HepG2 (cell line): Measurements from ENCODE around the gene SAMD8. TPM values are rescaled to one million over a fixed set of nuclear protein-coding genes. Genes with fewer than 3 reads are reported as not detected.

ENCODE experiments used
- BCL3 ChIP-seq: sonication (generic); formaldehyde crosslinking; IDR thresholded peaks from 2 replicates; pipeline ENCODE4 v1.5.1; 2020; ENCODE audit warnings: mild to moderate bottlenecking, missing genetic modification reagents, moderate library complexity
- CC2D1A ChIP-seq: sonication (generic); formaldehyde crosslinking; IDR thresholded peaks from 2 replicates; pipeline ENCODE4 v1.8.1; 2023; ENCODE audit warnings: mild to moderate bottlenecking, missing genetic modification reagents
- GATAD1 ChIP-seq: IDR thresholded peaks from 2 replicates; pipeline ENCODE4 v1.6.1; 2016; ENCODE audit warnings: missing genetic modification reagents, missing compliant biosample characterization
- GLI4 ChIP-seq: sonication (generic); formaldehyde crosslinking; IDR thresholded peaks from 2 replicates; pipeline ENCODE4 v1.5.1; 2020; ENCODE audit warnings: missing genetic modification reagents, mild to moderate bottlenecking, moderate library complexity, borderline replicate concordance
- ISX ChIP-seq: sonication (generic); formaldehyde crosslinking; conservative IDR thresholded peaks from 2 replicates; pipeline ENCODE4 v1.5.0; 2020; ENCODE audit warnings: missing genetic modification reagents
- KDM4B ChIP-seq: sonication (generic); formaldehyde crosslinking; IDR thresholded peaks from 2 replicates; pipeline ENCODE4 v1.4.0; 2020; ENCODE audit warnings: missing genetic modification reagents
- LBX2 ChIP-seq: sonication (generic); formaldehyde crosslinking; IDR thresholded peaks from 2 replicates; pipeline ENCODE4 v1.5.0; 2020; ENCODE audit warnings: missing genetic modification reagents, mild to moderate bottlenecking, borderline replicate concordance
- LCORL ChIP-seq, 2 experiments: fragments of 450-650 bp in 1 of 2; sonication (generic) in 1 of 2; formaldehyde crosslinking in 1 of 2; IDR thresholded peaks; 2 replicates each; pipeline versions ENCODE4 v1.5.0 to v1.6.1; 2017 to 2020; ENCODE audit warnings: antibody characterized with exemption in 1 of 2, missing genetic modification reagents in 1 of 2
- PCBP2 ChIP-seq: fragments of 200-400 bp; formaldehyde crosslinking; optimal IDR thresholded peaks from 2 replicates; pipeline ENCODE3; 2018; ENCODE audit warnings: low read length, low read depth; ENCODE audit not compliant: poor library complexity, severe bottlenecking
- SNAPC5 ChIP-seq: sonication (generic); formaldehyde crosslinking; IDR thresholded peaks from 2 replicates; pipeline ENCODE4 v1.8.1; 2023; ENCODE audit warnings: mild to moderate bottlenecking, missing genetic modification reagents, borderline replicate concordance
- ZBTB39 ChIP-seq: sonication (generic); formaldehyde crosslinking; IDR thresholded peaks from 2 replicates; pipeline ENCODE4 v1.5.0; 2020; ENCODE audit warnings: missing genetic modification reagents
- ZNF207 ChIP-seq: fragments of 450-650 bp; IDR thresholded peaks from 2 replicates; pipeline ENCODE4 v1.6.1; 2016; ENCODE audit warnings: antibody characterized with exemption, borderline replicate concordance
- ZNF230 ChIP-seq: sonication (generic); formaldehyde crosslinking; IDR thresholded peaks from 2 replicates; pipeline ENCODE4 v1.4.0; 2020; ENCODE audit warnings: mild to moderate bottlenecking, missing genetic modification reagents
- ZNF234 ChIP-seq: sonication (generic); formaldehyde crosslinking; conservative IDR thresholded peaks from 2 replicates; pipeline ENCODE4 v1.5.1; 2020; ENCODE audit warnings: mild to moderate bottlenecking, missing genetic modification reagents
- ZNF235 ChIP-seq: sonication (generic); formaldehyde crosslinking; IDR thresholded peaks from 2 replicates; pipeline ENCODE4 v1.8.1; 2023; ENCODE audit warnings: mild to moderate bottlenecking, missing genetic modification reagents, borderline replicate concordance
- ZNF33A ChIP-seq: sonication (generic); formaldehyde crosslinking; IDR thresholded peaks from 2 replicates; pipeline ENCODE4 v1.5.1; 2020; ENCODE audit warnings: missing genetic modification reagents, mild to moderate bottlenecking, moderate library complexity, borderline replicate concordance
- ZNF503 ChIP-seq: sonication (generic); formaldehyde crosslinking; IDR thresholded peaks from 2 replicates; pipeline ENCODE4 v1.4.0; 2020; ENCODE audit warnings: missing genetic modification reagents
- ZNF549 ChIP-seq: sonication (generic); formaldehyde crosslinking; IDR thresholded peaks from 2 replicates; pipeline ENCODE4 v1.5.0; 2020; ENCODE audit warnings: missing genetic modification reagents
- ZNF558 ChIP-seq: sonication (generic); formaldehyde crosslinking; IDR thresholded peaks from 2 replicates; pipeline ENCODE4 v1.9.0; 2022; ENCODE audit warnings: mild to moderate bottlenecking, missing genetic modification reagents, borderline replicate concordance
- ZNF674 ChIP-seq: sonication (generic); formaldehyde crosslinking; IDR thresholded peaks from 2 replicates; pipeline ENCODE4 v1.5.0; 2020; ENCODE audit warnings: low read depth, mild to moderate bottlenecking, missing genetic modification reagents
- ZNF691 ChIP-seq: sonication (generic); formaldehyde crosslinking; IDR thresholded peaks from 2 replicates; pipeline ENCODE4 v1.4.0; 2020; ENCODE audit warnings: missing genetic modification reagents, low read depth, mild to moderate bottlenecking, borderline replicate concordance
- ZSCAN29 ChIP-seq: sonication (generic); formaldehyde crosslinking; conservative IDR thresholded peaks from 2 replicates; pipeline ENCODE4 v1.4.0; 2020; ENCODE audit warnings: mild to moderate bottlenecking, missing genetic modification reagents
- ZSCAN30 ChIP-seq: sonication (generic); formaldehyde crosslinking; IDR thresholded peaks from 2 replicates; pipeline ENCODE4 v1.5.0; 2020; ENCODE audit warnings: mild to moderate bottlenecking, missing genetic modification reagents
- polyA plus RNA-seq, 8 experiments: library from polyadenylated mRNA; depleted of rRNA in 3 of 8; stranded (reverse) in 7 of 8; unstranded in 1 of 8; fragments of >200 nt; fragmentation: Illumina TruSeq in 4 of 8; extraction: Trizol in 4 of 8; gene quantifications; 2 replicates each; pipeline versions ENCODE4 v1.2.1 to v1.2.3, GENCODE V29; 2011 to 2016; ENCODE audit warnings: low read depth in 4 of 8, missing spikeins in 1 of 8, mixed read lengths in 1 of 8; ENCODE audit not compliant: insufficient read depth in 1 of 8
- total RNA-seq, 5 experiments: library from RNA; depleted of rRNA; stranded (reverse); fragments of >200 nt; fragmentation: Illumina TruSeq; extraction: Trizol; gene quantifications; 2 replicates each; pipeline ENCODE4 v1.2.3, GENCODE V29; 2016; ENCODE audit warnings: low read depth in 1 of 5

The SAMD8 gene
- total and polyA plus RNA-seq, 2 of the 13 experiments (the other 11 are each of a cell fraction or from before 2014, with no cell fraction given) = 10.4 to 13.2 TPM

GRCh38 chr10:75099952-75100763, 11.3 kb upstream of the SAMD8 start (continued):
- no peak for TF ChIP-seq ZNF691 (CRISPR knock-in tag)
- no peak for TF ChIP-seq SNAPC5 (CRISPR knock-in tag)
- no peak for TF ChIP-seq LCORL (IDR thresholded peaks at IDR 0.05)
- TF ChIP-seq LCORL (CRISPR knock-in tag; IDR thresholded peaks at IDR 0.05) = peak; percentile 80
- TF ChIP-seq ZNF235 = peak; percentile 75; the same call in 1 of the 2 replicates
- no peak for TF ChIP-seq ZBTB39
- no peak for TF ChIP-seq ZNF503 (CRISPR knock-in tag)
- no peak for TF ChIP-seq KDM4B (CRISPR knock-in tag)
- TF ChIP-seq ZNF558 (CRISPR knock-in tag) = 0 out of 2 replicates have a peak, but pooled peaks have one; percentile 35
- TF ChIP-seq ZNF230 (CRISPR knock-in tag) = no peak
- TF ChIP-seq ZNF549 (CRISPR knock-in tag) = no peak
- TF ChIP-seq ZNF207 = no peak
- no peak for TF ChIP-seq CC2D1A (CRISPR knock-in tag)
- no peak for TF ChIP-seq ZSCAN30 (CRISPR knock-in tag)
- TF ChIP-seq BCL3 = no peak
- TF ChIP-seq GLI4 = no peak
- TF ChIP-seq ZNF33A (CRISPR knock-in tag) = no peak
- TF ChIP-seq GATAD1 (CRISPR knock-in tag) = no peak
- no peak for TF ChIP-seq LBX2 (CRISPR knock-in tag)
- no peak for TF ChIP-seq ZNF234 (CRISPR knock-in tag)
- no peak for TF ChIP-seq ZNF674
- TF ChIP-seq ZSCAN29 (CRISPR knock-in tag) = no peak
- no peak for TF ChIP-seq ISX
- no peak for TF ChIP-seq PCBP2
